HepG2 (cell line): ENCODE measurements around the gene WSCD2.

Source experiments
- E2F1 ChIP-seq: sonication (generic); formaldehyde crosslinking; IDR thresholded peaks from 2 replicates; pipeline ENCODE4 v1.5.0; 2020; ENCODE audit warnings: missing genetic modification reagents
- MAFK ChIP-seq, 2 experiments: IDR thresholded peaks in 1 of 2; conservative IDR thresholded peaks in 1 of 2; 2 replicates each; pipeline ENCODE4 v1.6.1; 2011; ENCODE audit warnings: improper control_type of control experiment in 2 of 2, low read length in 2 of 2
- POLR2A ChIP-seq, 2 experiments: IDR thresholded peaks; 2 replicates each; pipeline ENCODE4 v1.6.1; 2011; ENCODE audit warnings: low read depth in 2 of 2, low read length in 2 of 2, mild to moderate bottlenecking in 1 of 2, moderate library complexity in 1 of 2; ENCODE audit not compliant: insufficient read depth in 1 of 2
- REST ChIP-seq, 2 experiments: IDR thresholded peaks; 2 replicates each; pipeline ENCODE4 v1.6.1; 2011 to 2012; ENCODE audit warnings: low read length in 2 of 2, borderline replicate concordance in 1 of 2, low read depth in 1 of 2, mild to moderate bottlenecking in 1 of 2, moderate library complexity in 1 of 2
- SIN3A ChIP-seq: IDR thresholded peaks from 2 replicates; pipeline ENCODE4 v1.6.1; 2011; ENCODE audit warnings: low read depth, mild to moderate bottlenecking, control low read depth, low read length, borderline replicate concordance
- STAG1 ChIP-seq: sonication (generic); formaldehyde crosslinking; IDR thresholded peaks from 2 replicates; pipeline ENCODE4 v1.4.0; 2020; ENCODE audit warnings: missing genetic modification reagents
- TGIF2 ChIP-seq: IDR thresholded peaks from 2 replicates; pipeline ENCODE4 v1.6.1; 2016; ENCODE audit warnings: control low read depth, missing compliant biosample characterization
- XBP1 ChIP-seq: sonication (generic); formaldehyde crosslinking; IDR thresholded peaks from 2 replicates; pipeline ENCODE4 v1.5.0; 2020; ENCODE audit warnings: missing genetic modification reagents
- ZBTB33 ChIP-seq: sonication (generic); formaldehyde crosslinking; IDR thresholded peaks from 2 replicates; pipeline ENCODE4 v1.4.0; 2020; ENCODE audit warnings: missing genetic modification reagents
- ZNF24 ChIP-seq: fragments of 450-650 bp; IDR thresholded peaks from 2 replicates; pipeline ENCODE4 v1.6.1; 2017; ENCODE audit warnings: antibody characterized with exemption, mild to moderate bottlenecking
- ZNF280D ChIP-seq: sonication (generic); formaldehyde crosslinking; IDR thresholded peaks from 2 replicates; pipeline ENCODE4 v1.5.1; 2020; ENCODE audit warnings: mild to moderate bottlenecking, missing genetic modification reagents
- ZNF30 ChIP-seq: sonication (generic); formaldehyde crosslinking; IDR thresholded peaks from 2 replicates; pipeline ENCODE4 v1.5.0; 2020; ENCODE audit warnings: mild to moderate bottlenecking, missing genetic modification reagents
- ZNF564 ChIP-seq: sonication (generic); formaldehyde crosslinking; IDR thresholded peaks from 2 replicates; pipeline ENCODE4 v1.8.1; 2023; ENCODE audit warnings: mild to moderate bottlenecking, missing genetic modification reagents
- ZNF629 ChIP-seq: sonication (generic); formaldehyde crosslinking; conservative IDR thresholded peaks from 2 replicates; pipeline ENCODE4 v1.5.0; 2020; ENCODE audit warnings: missing genetic modification reagents

- TF ChIP-seq TGIF2: no peak
- TF ChIP-seq POLR2A (IDR thresholded peaks at IDR 0.05; ENCODE audit: insufficient read depth in 1 of 2, low read depth in 2 of 2, low read length in 2 of 2): no peak
- no peak for TF ChIP-seq ZNF24
- no peak for TF ChIP-seq SIN3A
- no peak for TF ChIP-seq ZNF564
- TF ChIP-seq XBP1 (CRISPR knock-in tag): no peak
- TF ChIP-seq ZNF629 (CRISPR knock-in tag): no peak
- no peak for TF ChIP-seq ZNF30 (CRISPR knock-in tag)
- TF ChIP-seq MAFK (conservative IDR thresholded peaks at IDR 0.05 in 1 of 2, IDR thresholded peaks at IDR 0.05 in 1 of 2; ENCODE audit: low read length in 2 of 2): no peak
- no peak for TF ChIP-seq ZBTB33 (CRISPR knock-in tag)
- TF ChIP-seq E2F1 (CRISPR knock-in tag): no peak
- no peak for TF ChIP-seq REST (IDR thresholded peaks at IDR 0.05; ENCODE audit: borderline replicate concordance in 1 of 2, low read depth in 1 of 2, low read length in 2 of 2)
- TF ChIP-seq STAG1 (CRISPR knock-in tag): no peak
- no peak for TF ChIP-seq ZNF280D (CRISPR knock-in tag)
These were observed 166.6 kb downstream of the WSCD2 start for GRCh38 chr12:108295641-108296040.
